GM10847 (cell line): ENCODE results near the gene MYL6.

Experiments
- POLR2A ChIP-seq: IDR thresholded peaks from 2 replicates; pipeline ENCODE4 v1.6.1; 2011; ENCODE audit not compliant: insufficient read length; ENCODE audit errors: extremely low read depth

The MYL6 gene

GRCh38 chr12:56193025-56193578, 34.9 kb downstream of the MYL6 start:
- no peak for TF ChIP-seq POLR2A

- TF ChIP-seq POLR2A, result no peak
Observed at GRCh38 chr12:56197921-56198635, 39.9 kb downstream of the MYL6 start.

- no peak for TF ChIP-seq POLR2A
Observed at GRCh38 chr12:56198836-56199235, 40.7 kb downstream of the MYL6 start.

DNA sequence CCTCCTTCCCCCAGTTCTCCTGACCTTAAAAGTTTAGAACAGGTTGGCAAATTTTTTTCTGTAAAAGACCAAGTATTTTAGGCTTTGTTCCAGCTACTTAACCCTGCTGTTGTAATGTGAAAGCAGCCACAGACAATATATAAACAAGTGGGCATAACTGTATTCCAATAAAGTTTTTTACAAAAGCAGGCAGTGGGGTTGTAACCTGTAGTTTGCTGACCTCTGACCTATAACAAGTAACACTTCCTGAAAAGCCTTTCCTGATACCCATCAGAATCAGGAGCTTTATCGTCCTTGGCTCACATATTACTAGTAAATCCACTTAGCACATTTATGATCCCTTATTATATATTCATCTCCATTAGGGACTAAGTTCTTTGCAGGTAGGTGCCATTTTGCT, 44.2 kb downstream of the MYL6 start:
- no peak for TF ChIP-seq POLR2A

- no peak for TF ChIP-seq POLR2A
Observed at GRCh38 chr12:56202838-56203237, 44.7 kb downstream of the MYL6 start.

GRCh38 chr12:56204275-56204674, 46.1 kb downstream of the MYL6 start:
- TF ChIP-seq POLR2A, result no peak

DNA sequence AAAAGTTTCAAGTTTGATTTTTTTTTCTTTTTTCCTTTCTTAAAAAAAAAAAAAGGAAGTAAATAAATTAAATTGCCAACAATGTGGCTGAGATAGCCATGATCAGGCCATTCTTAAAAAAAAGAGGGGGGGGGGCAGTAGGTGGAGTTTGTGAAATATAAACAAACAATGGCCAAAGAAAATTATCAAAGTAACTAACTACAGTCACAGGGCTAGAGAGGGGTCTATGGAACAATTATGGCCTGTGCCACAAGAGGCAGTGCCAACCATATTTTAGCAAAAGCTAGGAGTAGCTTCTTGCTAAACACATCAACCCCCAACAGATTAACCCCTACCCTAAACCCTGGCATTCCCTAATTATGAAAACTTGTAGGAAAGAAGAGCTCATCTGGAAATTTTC, 47.3 kb downstream of the MYL6 start:
- no peak for TF ChIP-seq POLR2A

- no peak for TF ChIP-seq POLR2A
Observed at GRCh38 chr12:56206452-56207166, 48.5 kb downstream of the MYL6 start.

GRCh38 chr12:56208006-56208405, 49.8 kb downstream of the MYL6 start:
- no peak for TF ChIP-seq POLR2A
